HuH-7 (cell line): Measurements from ENCODE around the gene ROBO1.

Experiments
- DNase-seq: peaks from one replicate; pipeline ENCODE4 v3.0.0; 2011; ENCODE audit warnings: low spot score

The ROBO1 gene

DNA sequence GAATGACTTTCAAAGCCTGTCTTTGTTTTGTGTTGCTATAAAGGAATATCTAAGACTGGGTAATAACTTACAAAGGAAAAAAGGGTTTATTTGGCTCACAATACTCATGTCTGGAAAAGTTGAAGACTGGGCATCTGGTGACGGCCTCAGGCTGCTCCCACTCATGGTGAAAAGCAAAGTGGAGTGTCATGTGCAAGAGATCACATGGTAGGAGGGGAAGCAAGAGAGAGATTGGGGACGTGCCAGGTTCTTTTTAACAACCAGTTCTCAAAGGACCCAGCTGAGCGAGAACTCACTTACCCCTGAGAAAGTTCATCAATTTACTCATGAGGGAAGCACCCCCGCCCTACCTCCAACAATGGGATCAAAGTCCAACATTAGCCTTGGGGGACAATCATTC, 929.4 kb downstream of the ROBO1 start:
- no peak for DNase-seq

DNA sequence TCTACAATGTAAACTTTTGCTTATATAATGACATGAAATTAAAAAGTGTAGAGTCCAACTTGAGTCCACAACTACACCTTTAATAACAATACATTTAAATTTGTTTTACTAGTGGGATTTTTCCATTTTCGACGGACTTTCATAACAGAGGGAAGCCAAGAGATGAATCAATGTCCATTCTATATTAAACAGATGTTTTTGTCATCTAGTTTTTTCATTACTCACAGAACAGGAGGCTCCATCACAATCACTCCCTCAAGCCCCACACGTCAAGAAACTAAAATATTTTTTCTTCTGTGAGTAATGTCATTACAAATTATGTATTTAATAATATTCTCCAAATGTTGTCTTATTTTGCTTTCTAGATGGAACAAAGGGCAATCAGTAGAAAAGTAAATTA, 932.9 kb downstream of the ROBO1 start:
- no peak for DNase-seq

DNA sequence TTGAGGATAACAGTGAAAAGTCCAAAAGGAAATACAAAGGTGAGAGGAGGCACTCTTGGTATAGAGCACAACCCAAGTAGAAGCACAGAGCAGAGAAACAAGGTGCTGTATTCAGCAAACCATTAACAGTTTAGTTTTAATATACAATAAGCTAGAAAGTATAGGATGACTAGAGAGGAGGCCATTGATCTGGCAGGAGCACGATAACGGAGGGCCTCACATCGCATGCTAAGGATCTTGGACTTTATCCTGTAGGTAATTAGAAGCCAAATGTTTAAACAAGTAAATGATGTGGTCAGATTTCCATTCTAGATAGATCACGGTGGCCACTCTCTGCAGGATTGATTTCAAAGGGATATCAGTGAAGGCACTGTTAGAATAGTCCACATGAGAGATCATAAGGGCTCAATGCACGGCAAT, 935.0 kb downstream of the ROBO1 start:
- no peak for DNase-seq

DNA sequence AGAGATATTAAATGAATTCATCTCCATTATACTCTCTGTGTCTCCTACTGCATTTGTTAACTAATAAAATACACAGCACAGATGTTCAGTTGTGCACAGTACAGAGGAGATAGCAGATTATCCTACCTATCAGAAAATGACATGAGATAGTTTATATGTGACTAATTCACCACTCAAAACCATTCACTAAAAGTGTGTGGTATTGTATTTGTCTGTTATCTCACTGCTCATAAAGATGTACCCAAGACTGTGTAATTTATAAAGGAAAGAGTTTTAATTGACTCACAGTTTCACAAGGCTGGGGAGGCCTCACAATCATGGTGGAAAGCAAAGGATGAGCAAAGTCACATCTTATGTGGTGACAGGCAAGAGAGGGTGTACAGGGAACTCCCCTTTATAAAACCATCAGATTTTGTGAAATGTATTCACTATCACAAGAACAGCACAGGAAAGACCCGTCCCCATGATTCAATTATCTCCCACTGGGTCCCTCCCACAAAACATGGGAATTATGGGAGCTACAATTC, 936.3 kb downstream of the ROBO1 start:
- DNase-seq, result no peak

DNA sequence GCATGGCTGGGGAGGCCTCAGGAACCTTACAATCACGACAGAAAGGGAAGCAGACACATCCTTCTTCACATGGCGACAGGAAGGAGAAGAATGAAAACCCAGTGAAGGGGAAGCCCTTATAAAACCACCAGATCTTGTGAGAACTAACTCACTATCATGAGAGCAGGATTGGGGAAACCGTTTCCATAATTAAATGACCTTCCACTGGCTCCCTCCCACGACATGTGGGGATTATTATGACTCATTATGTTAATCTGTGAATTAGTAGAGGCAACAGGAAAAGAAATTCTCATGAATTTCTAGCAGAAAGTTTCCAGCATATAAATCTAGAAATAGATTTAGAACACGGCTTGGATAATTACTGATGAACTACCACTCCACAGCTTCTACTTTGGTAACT, 937.3 kb downstream of the ROBO1 start:
- no peak for DNase-seq

DNA sequence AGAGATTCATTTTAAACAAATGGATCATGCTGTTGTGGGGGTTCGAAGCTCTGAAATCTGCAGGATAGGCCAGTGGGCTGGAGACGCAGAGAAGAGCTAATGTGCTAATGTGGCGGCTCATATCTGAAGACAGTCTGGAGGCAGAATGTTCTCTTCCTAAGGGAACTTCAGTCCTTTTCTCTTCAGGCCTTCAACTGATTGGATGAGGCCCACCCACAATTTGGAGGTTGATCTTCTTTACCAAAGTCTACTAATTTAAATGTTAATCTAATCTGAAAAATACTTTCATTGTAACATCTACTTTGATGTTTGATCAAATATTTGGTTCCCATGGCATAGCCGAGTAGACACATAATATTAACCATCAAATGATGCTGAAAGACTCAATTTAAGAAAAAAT, 940.2 kb downstream of the ROBO1 start:
- no peak for DNase-seq

DNA sequence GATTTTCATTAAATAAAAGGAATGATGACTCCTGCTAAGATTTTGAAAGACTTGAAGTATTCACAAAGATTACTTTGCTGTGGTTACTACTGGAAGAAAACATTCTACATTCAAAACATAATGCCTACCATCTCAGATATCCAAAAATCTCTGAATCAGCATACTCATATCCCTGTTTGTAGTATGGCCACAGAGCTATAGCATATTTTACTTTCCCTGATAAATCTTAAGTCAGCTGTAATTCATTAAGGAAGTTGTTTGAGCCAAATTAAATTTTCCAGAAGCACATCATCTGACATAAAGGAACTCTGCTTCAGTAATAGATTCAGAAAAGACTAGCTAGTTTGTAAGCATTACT, 942.0 kb downstream of the ROBO1 start:
- DNase-seq, result no peak

DNA sequence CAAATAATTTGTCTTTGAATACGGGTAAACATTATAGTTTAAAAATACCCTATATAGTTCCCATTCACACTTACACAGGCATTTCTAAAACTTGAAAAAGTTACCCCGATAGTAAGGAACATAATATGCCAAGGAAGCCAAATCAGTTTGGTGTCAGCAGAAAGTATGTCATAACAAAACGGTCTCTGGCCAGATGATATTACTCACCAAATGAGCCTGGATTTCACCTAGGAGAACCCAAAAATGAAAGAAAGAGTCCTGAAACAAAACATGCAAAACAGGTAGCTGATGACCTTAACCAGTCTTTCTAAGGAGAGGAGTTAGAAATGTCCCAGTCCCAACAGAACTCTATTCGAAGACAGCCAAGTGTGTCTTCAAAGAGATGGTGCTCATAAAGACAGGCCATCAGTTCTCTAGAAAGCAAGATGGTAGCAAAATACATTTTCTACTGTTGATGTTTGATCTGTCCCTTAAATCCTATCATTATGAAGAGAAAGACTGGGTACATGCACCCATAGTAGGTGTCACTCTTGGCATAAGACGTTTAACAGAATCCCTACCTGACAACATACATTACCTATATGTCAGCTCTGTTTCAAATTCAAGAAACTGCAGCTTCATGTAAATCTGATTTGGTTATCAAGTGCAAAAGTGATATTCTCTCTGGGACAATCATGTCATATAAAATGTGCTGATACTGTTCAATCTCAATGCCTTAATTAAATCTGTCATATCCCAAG, 942.5 kb downstream of the ROBO1 start:
- no peak for DNase-seq

DNA sequence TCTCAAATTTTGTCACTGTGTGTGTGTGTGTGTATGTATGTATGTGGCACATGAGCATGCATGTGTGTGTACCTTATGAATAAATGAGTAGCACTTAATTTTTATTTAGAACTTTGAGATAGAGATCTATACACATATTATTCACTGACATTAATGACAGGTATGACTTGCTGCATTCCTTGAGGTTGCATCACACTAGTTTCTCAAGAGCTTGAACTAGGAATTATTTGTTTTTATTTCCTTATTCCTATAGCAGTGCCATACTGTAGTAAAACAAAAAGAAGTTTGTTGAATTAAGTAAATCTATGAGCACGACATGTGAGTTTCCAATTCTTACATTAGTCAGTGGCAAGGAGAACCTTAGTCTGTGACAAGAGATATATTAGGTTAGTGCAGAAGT, 943.9 kb downstream of the ROBO1 start:
- DNase-seq, result no peak

DNA sequence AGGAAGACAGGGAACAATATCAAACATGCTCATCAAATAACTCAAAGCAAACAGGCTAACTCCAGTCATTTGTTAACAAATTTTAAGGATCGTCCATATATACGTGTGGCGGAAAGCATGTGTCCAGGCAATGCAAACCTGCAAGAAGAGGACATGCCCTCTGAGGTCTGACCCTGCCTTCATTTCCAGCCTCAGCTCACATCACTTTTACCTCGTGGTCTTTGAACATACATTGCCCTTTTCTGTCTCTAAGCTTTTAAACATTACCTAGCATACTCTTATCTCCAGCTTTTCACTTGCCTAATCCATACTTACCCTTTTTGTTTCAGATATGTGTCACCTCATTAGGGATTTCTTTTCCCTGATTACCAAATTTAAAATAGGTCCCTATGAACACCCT, 944.4 kb downstream of the ROBO1 start:
- no peak for DNase-seq

DNA sequence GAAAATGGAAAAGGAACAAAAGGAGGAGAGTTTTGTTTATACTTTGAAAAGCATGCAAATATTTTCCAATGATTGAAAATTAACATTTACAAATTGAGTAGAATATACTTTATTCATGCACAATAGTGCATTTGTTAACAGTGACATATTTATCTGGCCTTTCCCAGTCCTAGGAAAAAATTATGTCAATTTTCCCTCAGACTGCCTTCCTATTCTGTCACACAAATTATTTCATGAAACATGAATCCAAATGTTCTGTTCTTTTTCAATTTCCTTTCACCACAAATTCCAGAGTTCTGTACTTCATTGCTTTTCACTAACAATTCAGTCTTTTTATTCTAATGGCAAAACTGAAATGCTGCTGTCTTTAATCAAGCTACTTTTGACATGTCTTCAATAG, 945.1 kb downstream of the ROBO1 start:
- no peak for DNase-seq

DNA sequence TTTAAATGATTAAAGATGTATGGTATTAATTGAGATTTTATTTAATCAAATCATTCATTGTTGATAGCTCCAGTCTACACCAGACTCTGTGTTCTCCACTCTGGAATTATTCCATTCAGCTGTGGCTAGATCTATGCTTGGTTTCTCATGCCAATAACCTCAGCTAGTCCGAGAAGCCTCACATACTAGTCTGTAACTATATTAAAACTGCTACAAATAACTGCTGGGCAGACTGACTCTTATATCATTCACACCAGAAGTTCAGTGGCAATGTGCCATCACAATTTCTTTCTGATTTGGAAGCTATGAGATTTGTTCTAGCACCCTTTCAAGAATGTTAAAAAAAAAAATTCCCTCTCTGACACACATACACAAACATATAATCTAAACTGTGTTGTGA, 947.3 kb downstream of the ROBO1 start:
- no peak for DNase-seq

DNA sequence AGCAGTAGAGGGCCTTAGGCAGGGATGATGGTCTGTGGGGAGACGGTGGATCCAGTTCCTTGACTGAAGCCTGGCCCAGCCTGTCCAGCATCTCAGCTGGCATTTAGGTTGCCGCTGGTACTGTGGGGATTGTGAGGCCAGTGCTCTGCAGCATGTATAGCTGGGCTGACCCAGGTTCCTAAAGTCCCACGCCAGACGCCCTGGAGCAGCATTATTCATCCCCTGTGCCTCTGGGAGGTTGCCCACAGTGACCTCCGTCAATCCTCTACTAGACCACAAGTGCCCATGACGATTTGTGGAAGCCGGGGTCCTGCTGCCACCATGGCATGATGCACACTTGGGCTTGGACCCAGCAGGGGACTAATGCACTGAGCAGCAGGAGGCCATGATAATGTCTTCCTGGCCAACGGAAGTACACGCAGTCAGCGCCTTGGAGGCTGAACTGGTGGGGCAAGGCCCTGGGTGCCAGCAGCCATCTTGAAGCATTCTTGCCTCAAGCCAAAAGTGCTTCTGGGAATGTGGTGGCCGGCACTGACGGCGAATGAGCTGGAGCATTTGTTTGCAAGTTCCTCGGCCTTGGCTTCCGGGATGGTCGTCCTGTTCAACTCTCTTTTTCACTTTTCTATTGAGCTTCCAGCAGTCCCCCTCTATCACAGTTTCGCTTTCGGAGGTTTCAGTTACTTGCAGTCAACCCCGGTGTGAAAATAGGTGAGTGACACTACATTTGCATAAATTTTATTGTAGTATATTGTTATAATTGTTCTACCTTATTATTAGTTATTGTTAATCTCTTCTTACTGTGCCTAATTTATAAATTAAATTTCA, 949.4 kb downstream of the ROBO1 start:
- DNase-seq, result no peak

DNA sequence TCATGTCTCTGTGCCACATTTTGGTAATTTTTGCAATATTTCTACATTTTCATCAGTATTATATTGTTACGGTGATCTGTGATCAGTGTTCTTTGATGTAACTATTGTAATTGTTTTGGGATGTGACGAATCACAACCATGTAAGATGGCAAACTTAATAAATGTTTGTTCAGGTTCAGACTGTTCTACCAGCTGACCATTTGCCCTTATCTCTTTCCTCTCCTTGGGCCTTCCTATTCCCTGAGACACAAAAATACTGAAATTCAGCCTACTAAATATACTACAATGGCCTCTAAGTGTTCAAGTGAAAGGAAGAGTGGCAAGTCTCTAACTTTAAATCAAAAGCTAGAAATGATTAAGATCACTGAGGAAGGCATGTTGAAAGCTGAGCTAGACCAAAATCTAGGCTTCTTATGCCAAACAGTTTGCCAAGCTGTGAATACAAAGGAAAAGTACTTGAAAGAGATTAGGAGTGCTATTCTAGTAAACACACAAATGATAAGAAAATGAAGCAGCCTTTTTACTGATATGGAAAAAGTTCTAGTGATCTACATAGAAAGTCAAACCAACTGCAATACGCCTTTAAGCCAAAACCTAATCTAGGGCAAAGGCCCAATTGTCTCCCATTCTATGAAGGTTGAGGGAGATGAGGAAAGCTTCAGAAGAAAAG, 952.8 kb downstream of the ROBO1 start:
- no peak for DNase-seq

DNA sequence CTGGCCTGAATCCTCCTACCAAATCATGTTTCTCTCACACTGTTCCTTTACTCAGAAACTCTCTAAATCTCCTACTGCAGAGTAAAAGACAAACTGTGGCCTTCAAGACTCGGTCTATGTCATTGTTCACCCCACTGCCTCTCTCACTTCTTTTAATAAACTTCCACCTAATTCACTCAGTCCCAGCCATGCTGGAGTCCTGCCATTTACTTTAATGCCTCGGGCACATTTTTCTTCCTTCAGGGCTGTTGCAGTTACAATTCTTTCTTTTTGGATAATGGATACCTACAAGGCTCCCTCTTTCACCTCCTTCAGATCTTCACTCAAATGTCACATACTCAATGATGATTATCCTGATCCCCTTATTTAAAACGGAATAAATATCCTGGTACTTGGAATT, 955.6 kb downstream of the ROBO1 start:
- no peak for DNase-seq

DNA sequence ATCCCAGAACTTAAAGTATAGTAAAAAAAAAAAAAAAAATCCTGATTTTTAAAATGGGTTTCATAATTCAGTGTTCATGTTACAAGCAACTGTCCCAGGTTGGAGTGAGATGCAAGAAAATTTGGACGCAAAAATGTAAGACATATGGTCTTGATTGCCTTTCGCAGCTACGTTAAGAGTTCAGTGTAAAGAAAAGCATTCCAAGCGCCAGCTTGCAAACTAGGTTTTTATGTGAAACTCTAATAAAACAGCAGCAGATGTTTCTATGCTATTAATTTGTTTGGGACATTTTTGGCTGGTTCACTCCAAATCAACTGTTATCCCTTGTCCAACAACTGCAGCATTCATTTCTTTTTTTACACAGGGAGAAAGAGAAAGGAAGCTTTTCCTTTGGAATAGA, 957.8 kb downstream of the ROBO1 start:
- DNase-seq, result no peak

DNA sequence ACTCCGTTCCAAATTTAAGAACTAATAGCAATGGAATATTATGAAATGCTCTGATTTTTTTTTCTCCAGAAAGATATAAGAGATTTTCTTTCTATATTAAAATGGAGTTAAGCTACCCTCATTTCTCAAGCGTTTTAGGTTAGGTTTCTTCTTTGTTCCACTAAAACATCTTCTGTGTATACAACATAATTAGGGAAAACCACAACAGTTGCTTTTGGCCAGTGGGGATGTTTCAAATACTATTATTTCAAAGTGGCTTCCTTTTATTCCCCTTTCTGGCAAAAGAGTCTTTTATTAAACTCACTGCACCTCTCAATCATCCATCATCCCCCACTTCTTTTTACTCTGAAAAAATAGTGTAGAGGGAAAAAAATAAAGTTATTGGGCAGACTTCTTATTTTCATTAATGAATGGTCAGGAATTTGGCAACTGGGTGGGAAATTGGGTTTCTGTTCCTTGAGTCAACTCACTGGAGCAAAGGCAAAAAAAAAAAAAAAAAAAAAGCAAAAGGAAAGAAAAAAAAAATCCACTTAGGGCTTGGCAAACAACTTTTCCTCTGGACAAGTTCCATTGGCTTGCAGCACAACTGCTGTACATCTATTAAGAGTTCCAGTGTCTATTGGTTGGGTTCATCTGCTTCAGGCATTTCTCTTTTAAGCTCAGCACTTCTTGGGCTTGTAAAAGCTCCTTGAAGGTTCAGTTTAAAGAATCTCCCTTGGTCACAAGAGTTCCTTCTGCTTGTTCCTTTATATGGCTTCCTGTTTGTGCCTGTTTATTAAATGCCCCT, 963.4 kb downstream of the ROBO1 start:
- no peak for DNase-seq

DNA sequence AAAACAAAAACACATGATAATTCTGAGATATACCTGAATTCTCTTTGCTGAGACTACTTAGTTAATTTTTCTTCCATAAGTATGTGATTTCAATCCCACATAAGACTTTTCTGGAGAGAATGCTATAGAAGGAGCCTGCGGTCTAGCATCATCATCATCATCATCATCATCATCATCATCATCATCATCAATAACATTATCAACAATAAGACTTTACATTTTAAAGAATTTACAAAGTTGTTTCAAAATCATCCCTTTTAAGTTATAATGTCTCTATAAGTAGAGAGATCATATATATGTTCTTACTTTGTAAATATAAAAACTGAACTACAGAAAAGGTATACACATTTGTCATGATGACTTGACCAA, 965.3 kb downstream of the ROBO1 start:
- DNase-seq, result no peak

DNA sequence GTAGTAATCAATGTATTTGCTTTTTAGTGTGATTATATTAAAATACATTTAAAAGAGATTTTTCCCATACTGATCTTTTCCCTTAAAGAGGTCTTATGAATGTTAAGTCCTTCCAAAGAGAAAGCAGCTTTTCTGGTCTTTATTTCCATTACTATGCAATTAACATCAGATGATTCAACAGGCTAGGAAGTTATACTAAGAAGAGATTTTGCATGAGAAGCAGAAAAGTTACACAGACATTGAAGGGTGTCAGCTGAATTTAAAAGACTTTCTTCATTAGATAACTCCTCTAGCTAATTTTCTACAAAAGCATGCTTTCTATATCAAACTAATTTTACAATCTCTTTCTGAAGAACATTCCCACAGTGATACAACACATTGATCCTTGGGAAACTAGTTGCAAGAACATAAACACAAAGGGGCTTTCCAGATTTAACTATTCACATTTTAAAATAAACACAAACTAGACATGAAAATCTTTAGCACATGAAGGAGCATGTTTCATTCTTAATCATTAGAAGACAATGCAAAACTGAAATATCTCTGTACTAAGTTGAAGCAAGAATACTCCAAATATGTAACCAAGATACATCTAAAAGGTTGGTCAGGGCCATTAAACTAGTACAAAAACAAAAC, 965.8 kb downstream of the ROBO1 start:
- DNase-seq, result no peak

DNA sequence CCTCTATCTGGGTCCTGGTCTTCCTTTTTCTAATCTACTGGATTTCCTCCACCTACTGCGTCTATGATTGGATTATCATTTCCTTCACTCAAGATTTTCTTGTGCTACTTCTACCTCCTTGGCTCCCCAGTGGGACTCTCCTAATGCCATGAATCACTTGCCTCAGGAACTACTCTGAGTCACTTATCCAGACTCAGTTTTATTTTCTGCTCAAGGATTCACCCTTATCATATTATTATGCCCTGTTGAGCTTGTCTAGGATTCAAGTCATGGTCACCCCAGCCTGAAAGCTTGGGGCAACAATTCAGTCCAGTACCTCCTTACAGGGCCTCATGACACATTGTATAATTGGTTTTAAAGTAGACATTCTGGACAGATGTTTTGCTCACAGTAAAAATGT, 968.1 kb downstream of the ROBO1 start:
- no peak for DNase-seq

DNA sequence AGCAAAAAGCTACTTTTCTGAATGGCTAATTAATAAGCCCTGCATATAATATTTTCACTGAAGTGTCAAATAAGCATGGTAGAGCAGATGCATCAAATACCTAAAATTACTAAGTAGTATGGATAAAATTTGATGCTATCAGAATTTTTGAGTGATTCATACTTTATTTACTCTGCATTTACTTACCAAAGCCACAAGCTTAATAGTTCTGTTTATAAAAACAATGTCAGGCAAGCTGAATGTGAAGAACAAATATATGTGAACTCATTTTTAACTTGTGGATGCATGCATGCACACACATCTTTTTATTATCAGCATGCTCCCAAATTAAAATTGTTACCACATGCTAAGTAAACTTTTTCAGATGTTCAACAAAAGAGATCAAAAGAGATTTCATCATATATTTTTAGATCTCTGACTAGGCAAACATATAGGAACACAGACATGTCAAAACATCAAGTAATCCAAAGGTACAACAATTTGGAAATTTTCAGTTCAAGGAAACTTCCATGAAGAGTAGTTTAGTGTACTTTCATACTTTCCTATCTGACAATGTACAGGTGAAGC, 969.4 kb downstream of the ROBO1 start:
- no peak for DNase-seq
